SK-N-MC (cell line): Measurements from ENCODE around the gene MUC3A.
"Not testable (repeated sequence)": the region's sequence is repeated elsewhere in the genome, so short reads cannot be mapped to it uniquely, and the experiment has no call there.

ENCODE experiments used
- DNase-seq: peaks from one replicate; pipeline ENCODE4 v3.0.0-alpha.2; 2011; ENCODE audit warnings: low read depth, low spot score
- H3K27ac ChIP-seq: fragments of 200-600 bp; sonication (generic); 2 replicates; pipeline ENCODE4 v1.5.1; 2016; ENCODE audit warnings: mixed run types
- H3K36me3 ChIP-seq: fragments of 200-600 bp; sonication (generic); 2 replicates; pipeline ENCODE4 v1.6.1; 2017; ENCODE audit warnings: antibody characterized with exemption, low read length, mixed read lengths; ENCODE audit not compliant: insufficient read depth
- H3K4me3 ChIP-seq: fragments of 200-600 bp; sonication (generic); 2 replicates; pipeline ENCODE4 v1.5.1; 2016
- H3K9ac ChIP-seq: fragments of 200-600 bp; sonication (generic); 2 replicates; pipeline ENCODE4 v1.8.0; 2017; ENCODE audit warnings: mixed run types, mixed read lengths; ENCODE audit not compliant: insufficient read length
- H3K9me3 ChIP-seq: fragments of 200-600 bp; sonication (generic); 2 replicates; pipeline ENCODE4 v1.6.1; 2017; ENCODE audit warnings: low read depth, mild to moderate bottlenecking, antibody characterized with exemption, low read length, moderate library complexity, mixed read lengths
- EZH2 ChIP-seq: fragments of 200-600 bp; sonication (generic); IDR thresholded peaks from one replicate; pipeline ENCODE4 v1.6.1; 2017; ENCODE audit warnings: antibody characterized with exemption
- FOXP2 ChIP-seq: optimal IDR thresholded peaks from 2 replicates; pipeline ENCODE3; 2011; ENCODE audit warnings: mild to moderate bottlenecking, moderate library complexity; ENCODE audit not compliant: insufficient read depth; ENCODE audit errors: extremely low read length, control extremely low read depth
- POLR2AphosphoS5 ChIP-seq: IDR thresholded peaks from 2 replicates; pipeline ENCODE4 v1.6.1; 2012; ENCODE audit warnings: mild to moderate bottlenecking, low read depth, low read length, borderline replicate concordance

MUC3A gene

GRCh38 chr7:100974021-100974420 lies 24.7 kb downstream of the MUC3A start:
- Histone ChIP-seq H3K27ac (no peak overlapping the region), H3K4me3 (no peak overlapping the region), H3K9ac (no peak overlapping the region), H3K36me3 (no peaks in the 10 kb centered on the region), H3K9me3 (no peaks in the 10 kb centered on the region)
- DNase-seq: no peak
- TF ChIP-seq FOXP2 (no peak), POLR2AphosphoS5 (no peak), EZH2 (no peak)

- DNase-seq: no peak
- no peak for TF ChIP-seq POLR2AphosphoS5
- no peak for TF ChIP-seq EZH2
- no peak for TF ChIP-seq FOXP2
- Histone ChIP-seq H3K27ac (no peak overlapping the region), H3K4me3 (no peak overlapping the region), H3K36me3 (no peaks in the 10 kb centered on the region), H3K9ac (no peak overlapping the region), H3K9me3 (no peaks in the 10 kb centered on the region)
Observed at GRCh38 chr7:100975371-100975821, 26.1 kb downstream of the MUC3A start.

GRCh38 chr7:100978300-100978699 lies 29.0 kb downstream of the MUC3A start:
- TF ChIP-seq EZH2 (no peak), FOXP2 (no peak), POLR2AphosphoS5 (no peak)
- no peaks in the 10 kb centered on the region for H3K9me3 ChIP-seq
- DNase-seq: no peak
- H3K9ac ChIP-seq: no peak overlapping the region
- no peak overlapping the region for H3K27ac ChIP-seq
- H3K36me3 ChIP-seq: no peaks in the 10 kb centered on the region
- H3K4me3 ChIP-seq: no peak overlapping the region

- no peak for DNase-seq
- TF ChIP-seq POLR2AphosphoS5: no peak
- no peak for TF ChIP-seq EZH2
- TF ChIP-seq FOXP2: no peak
- Histone ChIP-seq H3K27ac (no peak overlapping the region), H3K9me3 (no peaks in the 10 kb centered on the region), H3K9ac (no peak overlapping the region), H3K36me3 (no peaks in the 10 kb centered on the region), H3K4me3 (no peak overlapping the region)
Observed at GRCh38 chr7:100983451-100984187, 34.3 kb downstream of the MUC3A start.

GRCh38 chr7:100984241-100984918 lies 35.0 kb downstream of the MUC3A start:
- not testable (repeated sequence) for H3K4me3 ChIP-seq, H3K9ac ChIP-seq, H3K27ac ChIP-seq, H3K36me3 ChIP-seq, H3K9me3 ChIP-seq, DNase-seq

GRCh38 chr7:100985033-100985797 lies 35.9 kb downstream of the MUC3A start:
- H3K4me3 ChIP-seq, H3K9me3 ChIP-seq, H3K36me3 ChIP-seq, H3K9ac ChIP-seq, DNase-seq, H3K27ac ChIP-seq: not testable (repeated sequence)

- DNase-seq: no peak
- H3K9me3 ChIP-seq: no peaks in the 10 kb centered on the region
- no peaks in the 10 kb centered on the region for H3K36me3 ChIP-seq
- no peak for TF ChIP-seq EZH2
- TF ChIP-seq FOXP2: no peak
- no peak for TF ChIP-seq POLR2AphosphoS5
- no peak overlapping the region for H3K4me3 ChIP-seq
- H3K9ac ChIP-seq: no peak overlapping the region
- H3K27ac ChIP-seq: no peak overlapping the region
Observed at GRCh38 chr7:100991631-100992030, 42.3 kb downstream of the MUC3A start.

- H3K4me3 ChIP-seq, H3K9me3 ChIP-seq, H3K36me3 ChIP-seq, H3K27ac ChIP-seq, DNase-seq, H3K9ac ChIP-seq: not testable (repeated sequence)
Observed at GRCh38 chr7:100992280-100992679, 42.9 kb downstream of the MUC3A start.

GRCh38 chr7:100994671-100995070 lies 45.3 kb downstream of the MUC3A start:
- H3K9ac ChIP-seq, H3K36me3 ChIP-seq, H3K4me3 ChIP-seq, DNase-seq, H3K9me3 ChIP-seq, H3K27ac ChIP-seq: not testable (repeated sequence)

GRCh38 chr7:100998530-100998929 lies 49.2 kb downstream of the MUC3A start:
- not testable (repeated sequence) for H3K9me3 ChIP-seq, H3K4me3 ChIP-seq, H3K9ac ChIP-seq, H3K27ac ChIP-seq, H3K36me3 ChIP-seq, DNase-seq

- H3K36me3 ChIP-seq, H3K27ac ChIP-seq, H3K9me3 ChIP-seq, DNase-seq, H3K9ac ChIP-seq, H3K4me3 ChIP-seq: not testable (repeated sequence)
Observed at GRCh38 chr7:100999334-100999733, 50.0 kb downstream of the MUC3A start.

GRCh38 chr7:101000025-101000424 lies 50.7 kb downstream of the MUC3A start:
- H3K9ac ChIP-seq, H3K9me3 ChIP-seq, H3K36me3 ChIP-seq, H3K4me3 ChIP-seq, H3K27ac ChIP-seq, DNase-seq: not testable (repeated sequence)
